Activated T-helper 17 cell treated with anti-CD3 and anti-CD28 coated beads, Interleukin-2, amount 50 U/mL, for 72 hours (primary cell): Measurements from ENCODE around the gene PTPN7. TPM values are rescaled to one million over a fixed set of nuclear protein-coding genes. Genes with fewer than 3 reads are reported as not detected.
"Not testable (repeated sequence)": the region's sequence is repeated elsewhere in the genome, so short reads cannot be mapped to it uniquely, and the experiment has no call there.

Experiments
- ATAC-seq: fragments of 150-1000 bp; cut with Tn5 transposase; replicated peaks from 2 replicates; pipeline ENCODE4 v1.10.0; 2021; ENCODE audit warnings: mild to moderate bottlenecking, moderate library complexity
- H3K27ac Mint-ChIP-seq: one replicate; pipeline ENCODE4 v1.8.0; 2022; ENCODE audit warnings: mixed read lengths
- H3K27me3 Mint-ChIP-seq: one replicate; pipeline ENCODE4 v1.8.0; 2022; ENCODE audit warnings: mixed read lengths
- H3K36me3 Mint-ChIP-seq: one replicate; pipeline ENCODE4 v1.8.0; 2022; ENCODE audit warnings: low read depth, mild to moderate bottlenecking, mixed read lengths
- H3K4me1 Mint-ChIP-seq: one replicate; pipeline ENCODE4 v1.8.0; 2022; ENCODE audit warnings: mixed read lengths
- H3K4me3 Mint-ChIP-seq: one replicate; pipeline ENCODE4 v1.8.0; 2022; ENCODE audit warnings: mild to moderate bottlenecking, mixed read lengths
- H3K9me3 Mint-ChIP-seq: one replicate; pipeline ENCODE4 v1.8.0; 2022; ENCODE audit warnings: mixed read lengths
- total RNA-seq, 2 donors: library from RNA; stranded (reverse); gene quantifications; one replicate each; pipeline ENCODE4 v1.2.3, GENCODE V29; 2022

The PTPN7 gene
- total RNA-seq, 2 donors from 2014 or later, result 238 to 281 TPM

DNA sequence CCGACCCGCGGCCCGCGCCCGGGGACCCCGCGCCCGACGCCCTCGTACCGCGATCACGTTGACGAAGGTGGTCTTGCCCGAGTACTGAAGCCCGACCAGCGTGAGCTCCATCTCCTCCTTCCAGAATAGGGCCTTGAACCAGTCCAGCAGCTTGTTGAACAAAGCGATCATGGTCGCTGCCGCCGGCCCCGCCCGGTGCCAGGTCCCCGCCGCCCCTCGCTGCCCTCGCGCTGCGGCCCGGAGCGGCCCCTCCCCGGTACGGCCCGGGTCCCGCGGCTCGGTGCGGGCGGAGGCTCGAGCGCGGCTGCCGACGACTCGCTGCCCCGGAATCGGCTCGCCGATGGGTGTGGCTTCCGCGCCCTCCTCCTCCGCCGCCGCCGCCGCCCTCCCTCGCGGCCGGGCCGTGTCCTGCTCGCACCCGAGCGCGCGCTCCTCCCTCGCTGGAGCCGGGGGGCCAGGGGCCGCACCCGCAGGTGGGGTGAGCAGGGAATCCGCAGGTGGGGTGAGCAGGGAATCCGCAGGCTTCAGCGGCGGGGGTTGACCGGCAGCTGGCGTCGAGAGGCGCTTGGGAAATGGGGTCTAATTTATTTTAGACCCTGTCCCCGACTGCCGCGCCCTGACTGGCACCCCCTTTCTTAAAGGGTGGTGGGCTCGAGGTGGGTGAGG is 15.9 kb downstream of the PTPN7 start, which contains the start of gene ARL8A:
TSS of gene ARL8A (minus strand) at position 336 of the 666 bp plus-strand sequence. CDS start at position 171, 165 bp downstream.
- peaks cover 35% of the 10 kb centered on the region for H3K36me3 Mint-ChIP-seq
- no peaks in the 10 kb centered on the region for H3K9me3 Mint-ChIP-seq
- H3K4me1 Mint-ChIP-seq, result peaks cover 14% of the 10 kb centered on the region
- peak within 1 kb of the TSS; percentile 98 for H3K27ac Mint-ChIP-seq
- ATAC-seq, result peak; percentile 77
- peak within 1 kb of the TSS; percentile 97 for H3K4me3 Mint-ChIP-seq
- no peaks in the 10 kb centered on the region for H3K27me3 Mint-ChIP-seq

DNA sequence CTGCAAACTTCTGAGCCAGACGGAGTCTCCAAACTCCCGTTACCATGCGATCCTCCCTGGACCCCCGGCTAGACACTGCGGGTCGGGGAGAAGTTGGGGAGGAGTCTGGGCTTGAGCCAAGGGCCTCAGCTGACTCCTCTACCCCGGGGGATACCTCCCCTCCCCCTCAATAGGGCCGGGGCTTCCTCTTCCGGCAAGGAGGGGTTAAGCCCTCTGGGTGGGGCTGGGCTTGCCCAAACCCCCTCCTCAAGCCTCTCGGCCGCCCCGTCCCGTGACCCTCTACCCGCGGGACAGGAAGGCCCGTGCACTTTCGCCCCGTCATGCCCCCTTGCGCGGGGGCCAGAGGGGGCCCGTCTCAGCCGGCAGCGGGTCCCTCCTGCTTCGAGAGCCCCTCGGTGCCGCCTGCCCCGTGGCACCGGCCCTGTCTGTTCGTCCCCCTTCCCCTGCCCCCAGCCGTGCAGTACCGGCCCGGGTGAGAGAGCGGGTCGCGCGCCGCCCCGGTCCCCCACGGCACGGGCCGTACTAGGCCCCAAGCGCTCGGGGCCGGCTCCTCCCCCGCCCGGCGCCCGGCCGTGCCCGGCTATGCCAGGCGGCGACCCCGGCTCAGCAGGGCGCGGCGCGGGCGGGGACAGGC is 16.5 kb downstream of the PTPN7 start:
- Mint-ChIP-seq H3K27me3 (no peaks in the 10 kb centered on the region), H3K9me3 (no peaks in the 10 kb centered on the region), H3K36me3 (peaks cover 31% of the 10 kb centered on the region), H3K4me3 (peak overlapping the region; percentile 97), H3K4me1 (peaks cover 10% of the 10 kb centered on the region), H3K27ac (peak overlapping the region; percentile 98)
- peak; percentile 60 for ATAC-seq

DNA sequence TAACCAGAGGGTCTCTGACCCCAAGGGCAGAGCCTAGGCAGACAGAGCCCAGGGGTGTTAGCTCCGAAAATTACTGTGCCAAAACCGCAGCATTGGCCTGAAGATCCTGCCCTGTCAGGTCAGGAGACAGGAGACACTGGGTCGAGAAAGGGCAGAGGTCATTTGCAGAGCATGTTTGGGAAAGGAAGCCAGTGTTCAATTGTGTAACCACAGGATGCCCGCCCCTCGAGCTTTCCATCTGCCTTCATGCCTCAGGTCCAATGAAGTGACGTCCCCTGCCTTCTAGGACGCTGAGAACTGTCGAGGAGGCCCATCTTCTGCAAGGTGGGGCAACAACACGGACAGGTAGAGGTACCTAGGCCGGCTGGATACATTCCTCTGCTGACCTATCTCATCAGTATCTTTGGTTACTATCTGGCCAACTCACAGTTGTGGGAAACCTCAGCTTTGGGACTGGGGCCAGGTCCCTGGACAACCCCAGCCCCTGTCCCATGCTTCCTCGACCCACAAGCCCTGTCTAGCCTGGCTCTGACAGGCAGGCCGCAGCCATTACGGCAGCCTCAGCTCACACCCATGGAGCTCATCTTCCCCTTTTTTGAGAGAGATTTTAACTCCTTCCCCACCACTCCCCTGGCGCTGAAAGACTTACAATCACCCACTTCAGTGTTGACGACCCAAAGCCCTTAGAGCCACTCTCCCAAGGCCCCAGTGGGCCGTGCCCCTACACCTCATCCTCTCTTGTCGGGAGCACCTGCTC is 17.2 kb downstream of the PTPN7 start:
- ATAC-seq, result peak; percentile 9
- peaks cover 31% of the 10 kb centered on the region for H3K36me3 Mint-ChIP-seq
- peak overlapping the region; percentile 98 for H3K27ac Mint-ChIP-seq
- no peaks in the 10 kb centered on the region for H3K9me3 Mint-ChIP-seq
- peaks cover 10% of the 10 kb centered on the region for H3K4me1 Mint-ChIP-seq
- H3K27me3 Mint-ChIP-seq, result no peaks in the 10 kb centered on the region
- H3K4me3 Mint-ChIP-seq, result peak overlapping the region; percentile 97

DNA sequence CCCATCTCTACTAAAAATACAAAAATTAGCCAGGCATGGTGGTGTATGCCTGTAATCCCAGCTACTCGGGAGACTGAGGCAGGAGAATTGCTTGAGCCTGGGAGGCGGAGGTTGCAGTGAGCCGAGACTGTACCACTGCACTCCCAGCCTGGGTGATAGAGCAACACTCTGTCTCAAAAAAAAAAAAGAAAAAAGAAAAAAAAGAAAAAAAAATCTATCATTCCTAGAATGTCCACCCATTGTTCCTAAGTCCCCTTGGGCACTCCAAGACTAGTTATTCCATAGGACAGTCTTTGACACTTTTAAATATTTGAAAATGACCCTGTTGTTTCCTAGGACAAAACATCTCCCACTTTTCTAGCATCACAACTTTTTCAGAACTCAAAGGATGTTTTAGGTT is 18.9 kb downstream of the PTPN7 start:
- not testable (repeated sequence) for ATAC-seq

DNA sequence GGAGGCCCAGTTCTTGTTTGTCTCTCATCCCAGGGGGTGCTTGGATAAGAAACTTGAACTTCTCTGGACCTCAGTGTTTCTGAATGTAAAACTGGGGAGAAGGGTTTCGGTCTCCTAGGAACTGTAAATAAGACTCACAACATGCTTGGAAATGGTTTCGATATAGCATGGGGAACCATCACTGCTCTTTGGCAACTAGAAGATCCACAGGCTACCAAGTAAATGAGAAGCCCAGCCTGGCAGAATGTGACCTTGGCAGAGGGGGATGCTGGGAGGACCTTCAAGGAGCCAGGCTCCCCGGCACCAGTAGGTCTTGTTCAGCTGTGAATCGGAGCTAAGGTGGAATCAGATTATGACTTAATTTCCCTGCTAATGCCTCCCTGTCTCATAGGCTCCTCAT is 19.6 kb downstream of the PTPN7 start:
- no peak for ATAC-seq
- Mint-ChIP-seq H3K36me3 (peaks cover 29% of the 10 kb centered on the region), H3K9me3 (no peaks in the 10 kb centered on the region), H3K27me3 (no peaks in the 10 kb centered on the region), H3K4me1 (peaks cover 7% of the 10 kb centered on the region), H3K4me3 (no peak overlapping the region), H3K27ac (no peak overlapping the region)

More for the DNA sequence above, 18.9 kb downstream of the PTPN7 start:
- H3K27ac Mint-ChIP-seq, result peak overlapping the region; percentile 65
- H3K27me3 Mint-ChIP-seq, H3K9me3 Mint-ChIP-seq, H3K4me1 Mint-ChIP-seq: not testable (repeated sequence)
- peaks cover 27% of the 10 kb centered on the region for H3K36me3 Mint-ChIP-seq
- peak overlapping the region; percentile 97 for H3K4me3 Mint-ChIP-seq

DNA sequence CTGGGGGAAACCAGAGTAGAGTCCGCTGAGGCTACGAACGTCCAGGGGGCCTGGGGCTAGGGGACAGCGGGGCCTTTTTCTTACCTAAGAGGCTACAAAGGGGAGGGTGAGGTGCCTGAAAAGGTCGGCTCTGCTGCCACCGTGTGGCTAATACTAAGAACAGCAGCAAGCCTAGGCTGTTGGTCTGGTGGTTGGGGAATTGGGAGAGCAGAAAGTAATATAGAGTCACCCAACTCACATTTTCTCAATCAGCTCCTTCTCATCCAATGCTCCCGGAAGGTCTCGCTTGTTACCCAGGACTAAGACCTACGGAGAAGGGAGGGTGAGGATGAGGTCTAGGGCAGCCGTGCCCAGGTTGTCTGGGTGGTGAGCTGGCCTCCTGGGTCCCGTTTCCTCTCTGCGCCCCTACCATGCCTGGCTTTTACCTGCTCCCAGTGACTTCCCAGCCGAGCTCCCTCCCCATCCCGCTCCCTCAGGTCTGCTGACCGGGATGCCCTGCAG is 25.1 kb downstream of the PTPN7 start:
- H3K4me3 Mint-ChIP-seq, result no peak overlapping the region
- ATAC-seq, result peak; percentile 89
- no peaks in the 10 kb centered on the region for H3K4me1 Mint-ChIP-seq
- no peaks in the 10 kb centered on the region for H3K9me3 Mint-ChIP-seq
- no peak overlapping the region for H3K27ac Mint-ChIP-seq
- no peaks in the 10 kb centered on the region for H3K27me3 Mint-ChIP-seq
- peaks cover 63% of the 10 kb centered on the region for H3K36me3 Mint-ChIP-seq

DNA sequence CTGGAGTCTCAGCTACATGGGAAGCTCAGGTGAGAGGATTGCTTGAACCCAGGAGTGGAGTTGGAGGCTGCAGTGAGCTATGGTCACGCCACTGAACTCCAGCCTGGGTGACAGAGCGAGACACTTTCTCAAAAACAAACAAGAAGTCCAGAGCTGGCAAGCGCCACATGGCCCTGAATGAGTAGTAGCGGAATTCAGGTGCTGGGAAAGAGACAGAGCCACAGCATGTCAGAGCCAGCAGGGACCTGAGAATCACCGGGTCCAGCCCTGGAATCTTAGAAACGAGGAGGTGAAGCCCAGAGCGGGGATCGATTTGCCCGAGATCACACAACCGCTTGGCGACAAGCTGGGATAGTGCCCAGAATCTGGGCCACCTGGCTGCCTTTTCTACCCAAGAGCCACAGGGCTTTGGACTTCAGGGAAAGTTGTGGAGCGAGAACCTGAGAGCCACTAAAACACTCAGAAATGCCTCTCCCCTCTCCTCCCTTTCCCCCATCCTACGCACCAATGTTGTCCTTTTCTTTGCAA is 25.7 kb downstream of the PTPN7 start:
- H3K27ac Mint-ChIP-seq, result no peak overlapping the region
- H3K4me3 Mint-ChIP-seq, result no peak overlapping the region
- peaks cover 63% of the 10 kb centered on the region for H3K36me3 Mint-ChIP-seq
- no peaks in the 10 kb centered on the region for H3K4me1 Mint-ChIP-seq
- no peak for ATAC-seq
- no peaks in the 10 kb centered on the region for H3K9me3 Mint-ChIP-seq
- H3K27me3 Mint-ChIP-seq, result no peaks in the 10 kb centered on the region

DNA sequence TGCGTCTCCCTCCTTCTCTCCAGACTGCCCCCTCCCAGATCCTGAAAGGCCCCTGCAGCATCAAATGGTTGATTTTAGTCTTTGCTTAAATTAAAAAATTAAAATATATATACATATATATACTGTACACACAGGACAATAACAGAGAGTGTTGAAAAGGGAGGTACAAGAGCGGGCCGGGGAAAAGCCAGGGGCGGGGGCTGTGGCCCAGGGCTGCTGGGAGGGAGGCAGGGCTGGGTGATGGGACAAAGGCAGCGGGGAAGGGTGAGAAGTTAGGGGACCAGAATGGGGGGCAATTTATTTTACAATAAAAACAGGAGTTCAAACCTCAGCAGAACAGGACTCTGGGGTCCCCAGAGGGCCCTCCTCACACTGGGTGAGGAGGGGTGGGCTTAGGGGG is 26.4 kb downstream of the PTPN7 start:
- no peak overlapping the region for H3K4me3 Mint-ChIP-seq
- H3K4me1 Mint-ChIP-seq, result no peaks in the 10 kb centered on the region
- H3K36me3 Mint-ChIP-seq, result peaks cover 62% of the 10 kb centered on the region
- no peak overlapping the region for H3K27ac Mint-ChIP-seq
- no peak for ATAC-seq
- no peaks in the 10 kb centered on the region for H3K9me3 Mint-ChIP-seq
- H3K27me3 Mint-ChIP-seq, result no peaks in the 10 kb centered on the region

DNA sequence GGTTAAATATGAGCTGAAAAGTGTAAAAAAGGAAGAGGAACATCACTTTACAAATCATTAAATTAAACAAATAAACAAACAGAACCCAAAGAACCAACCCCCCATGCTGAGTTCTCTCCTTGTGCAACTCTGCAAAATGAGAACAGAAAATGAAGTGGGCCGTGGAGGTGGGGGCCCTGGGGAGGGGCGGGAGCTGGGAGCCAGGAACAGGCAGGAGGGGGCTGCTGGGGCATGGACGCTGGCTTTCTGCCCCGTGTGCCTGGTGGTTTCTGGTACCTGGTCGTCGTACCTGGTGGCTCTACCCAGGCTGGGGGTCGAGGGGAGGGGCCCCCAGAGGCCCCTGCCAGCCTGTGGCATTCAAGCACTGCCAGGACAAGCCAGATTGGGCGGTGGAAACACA is 26.9 kb downstream of the PTPN7 start:
- H3K9me3 Mint-ChIP-seq, result no peaks in the 10 kb centered on the region
- no peaks in the 10 kb centered on the region for H3K4me1 Mint-ChIP-seq
- H3K27me3 Mint-ChIP-seq, result no peaks in the 10 kb centered on the region
- H3K4me3 Mint-ChIP-seq, result no peak overlapping the region
- ATAC-seq, result no peak
- peaks cover 57% of the 10 kb centered on the region for H3K36me3 Mint-ChIP-seq
- no peak overlapping the region for H3K27ac Mint-ChIP-seq

DNA sequence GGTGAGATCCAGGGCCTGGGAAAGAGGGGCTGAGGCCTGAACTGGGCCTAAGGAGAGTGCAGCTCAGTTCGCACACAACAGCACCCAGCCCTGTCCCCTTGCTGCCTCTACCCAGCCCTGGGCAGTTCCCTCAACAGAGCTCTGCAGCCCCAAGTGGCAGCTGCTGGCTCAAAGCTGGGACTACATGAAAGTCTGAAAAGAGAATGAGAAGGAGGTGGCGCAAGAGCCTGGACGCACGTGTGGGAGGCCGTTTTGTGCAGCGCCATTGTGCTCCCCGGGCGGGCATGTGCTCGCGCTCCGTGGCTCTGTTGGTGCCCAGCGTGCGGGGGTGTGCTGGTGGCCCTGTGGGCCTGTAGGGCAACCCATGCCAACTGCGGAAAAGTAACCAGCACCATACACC is 27.4 kb downstream of the PTPN7 start:
- Mint-ChIP-seq H3K36me3 (peaks cover 52% of the 10 kb centered on the region), H3K9me3 (no peaks in the 10 kb centered on the region), H3K4me1 (no peaks in the 10 kb centered on the region), H3K27me3 (no peaks in the 10 kb centered on the region), H3K27ac (no peak overlapping the region), H3K4me3 (no peak overlapping the region)
- no peak for ATAC-seq

DNA sequence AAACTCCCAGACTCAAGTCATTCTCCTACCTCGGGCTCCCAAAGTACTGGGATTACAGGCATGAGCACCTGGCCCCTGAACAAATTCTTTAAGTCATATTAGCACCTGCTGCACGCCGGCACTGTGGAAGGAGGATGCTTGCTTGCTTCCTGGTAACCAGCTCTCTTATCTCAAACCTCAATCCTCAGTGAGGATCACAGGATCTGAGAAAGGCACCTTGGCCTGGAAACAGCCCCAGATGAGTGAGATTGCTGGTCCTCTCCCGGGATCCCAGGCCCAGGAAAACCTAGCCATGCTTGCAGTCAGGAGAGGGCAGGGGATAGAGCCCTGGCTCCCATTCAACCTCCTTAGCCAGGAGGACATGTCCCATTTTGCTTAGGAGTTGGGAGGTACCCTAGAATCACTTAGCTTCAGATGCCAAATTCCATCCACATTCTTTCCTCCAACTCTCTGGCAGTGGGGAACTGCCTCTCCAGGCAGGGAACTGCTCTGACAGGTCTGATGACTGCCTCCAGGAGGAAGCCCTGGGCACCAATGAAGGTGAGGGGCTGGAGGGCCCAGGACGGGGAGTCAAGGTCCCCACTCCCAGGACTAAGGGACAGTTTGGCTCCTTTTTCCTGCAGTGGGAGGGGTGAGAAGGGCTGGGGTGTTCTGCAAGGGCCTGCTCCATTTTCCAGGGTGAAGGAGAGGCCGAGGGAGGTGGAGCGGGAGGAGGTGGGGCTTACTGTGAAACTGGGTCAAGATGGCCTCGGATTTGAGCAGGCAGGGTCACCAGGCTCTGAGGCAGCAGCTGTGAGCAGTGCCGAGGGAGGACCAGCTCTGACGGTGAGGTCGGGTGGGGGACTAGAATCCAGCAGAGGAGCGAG is 28.2 kb downstream of the PTPN7 start:
- no peaks in the 10 kb centered on the region for H3K4me1 Mint-ChIP-seq
- peaks cover 2% of the 10 kb centered on the region for H3K27me3 Mint-ChIP-seq
- H3K27ac Mint-ChIP-seq, result no peak overlapping the region
- peaks cover 49% of the 10 kb centered on the region for H3K36me3 Mint-ChIP-seq
- H3K4me3 Mint-ChIP-seq, result no peak overlapping the region
- no peak for ATAC-seq
- no peaks in the 10 kb centered on the region for H3K9me3 Mint-ChIP-seq

DNA sequence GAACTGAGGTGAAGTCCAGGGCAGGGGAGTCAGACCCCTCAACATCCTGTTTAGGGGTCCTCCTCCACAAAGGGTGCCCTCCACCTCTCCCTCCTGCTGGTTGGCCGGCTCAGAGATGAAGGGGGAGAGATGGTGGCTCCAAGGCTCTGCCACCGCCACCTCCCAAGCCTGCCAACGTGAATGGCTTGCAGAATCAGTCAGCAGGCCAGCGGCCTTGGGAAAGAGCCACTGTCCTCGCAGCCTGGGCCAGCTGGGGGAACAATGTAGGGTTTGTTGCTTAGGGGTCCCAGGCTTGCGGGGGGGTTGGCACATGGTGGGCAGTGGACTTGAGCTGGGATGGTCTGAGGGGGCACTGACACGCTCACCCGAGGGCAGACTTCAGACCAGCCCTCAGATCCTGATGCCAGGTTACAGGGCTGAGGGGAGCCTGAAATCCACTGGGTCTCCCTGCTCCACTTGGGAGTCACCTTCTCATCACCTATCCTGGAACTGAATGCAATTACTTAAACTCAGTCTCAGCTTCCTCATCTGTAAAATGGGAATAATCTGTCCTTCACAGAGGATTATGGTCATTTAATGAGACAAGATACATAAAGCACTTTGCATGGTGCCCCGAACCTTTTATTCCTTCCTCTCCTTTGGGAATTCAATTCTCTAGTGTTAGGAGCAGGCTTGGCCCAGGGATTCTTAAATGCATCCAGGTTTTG is 29.4 kb downstream of the PTPN7 start:
- ATAC-seq, result no peak
- peaks cover 4% of the 10 kb centered on the region for H3K27me3 Mint-ChIP-seq
- peaks cover 43% of the 10 kb centered on the region for H3K36me3 Mint-ChIP-seq
- H3K4me1 Mint-ChIP-seq, result no peaks in the 10 kb centered on the region
- no peak overlapping the region for H3K4me3 Mint-ChIP-seq
- no peaks in the 10 kb centered on the region for H3K9me3 Mint-ChIP-seq
- no peak overlapping the region for H3K27ac Mint-ChIP-seq

DNA sequence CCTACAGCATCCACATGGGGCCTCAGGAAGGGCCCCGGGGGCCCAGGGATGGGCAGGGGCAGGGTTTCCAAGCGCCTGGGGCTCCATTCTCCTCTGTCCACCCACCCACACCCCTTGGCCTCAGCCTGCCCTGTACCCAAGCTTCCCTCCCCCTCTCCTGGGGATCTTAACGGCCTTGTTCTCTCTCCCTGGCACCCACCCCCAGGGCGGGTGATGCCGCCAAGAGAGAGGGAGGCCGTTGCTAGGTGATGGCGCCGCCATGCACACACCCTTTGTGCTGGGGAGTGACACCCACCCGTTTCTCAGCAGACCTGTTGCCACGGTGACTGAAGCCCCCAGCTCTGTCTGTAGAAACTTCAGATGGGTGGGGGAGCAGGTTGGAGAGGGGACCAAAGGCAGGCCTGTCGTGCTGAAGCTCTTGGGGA is 30.1 kb downstream of the PTPN7 start:
- Mint-ChIP-seq H3K27ac (no peak overlapping the region), H3K4me1 (no peaks in the 10 kb centered on the region), H3K27me3 (peaks cover 4% of the 10 kb centered on the region), H3K9me3 (no peaks in the 10 kb centered on the region), H3K36me3 (peaks cover 37% of the 10 kb centered on the region), H3K4me3 (no peak overlapping the region)
- peak; percentile 5 for ATAC-seq
